ENCODE results near the gene VPS13A. TPM values are rescaled to one million over a fixed set of nuclear protein-coding genes. Genes with fewer than 3 reads are reported as not detected.

VPS13A gene
- 1 to 10 TPM; 3.8 to 4.6 (median 4.4) TPM for polyA plus RNA-seq

- H3K27ac ChIP-seq (ENCODE audit: low read depth, low read length), result no peak within 1 kb of the TSS
- 0% methylated on average over 61 to 89 of the region's 89 CpGs for WGBS, 3 donors
Measured at GRCh38 chr9:77177143-77177893, at the start of gene VPS13A. TSS of gene VPS13A (plus strand) at chr9:77177534. CDS start at chr9:77177705, 171 bp downstream.

- 46 to 74% (median 50%) methylated on average over 1 of the region's 1 CpG for WGBS, 3 donors
- no peak overlapping the region for H3K27ac ChIP-seq (ENCODE audit: low read depth, low read length)
Measured at GRCh38 chr9:77128125-77128789, 49.1 kb upstream of the VPS13A start.

GRCh38 chr9:77131399-77131798, 45.9 kb upstream of the VPS13A start:
- WGBS, 3 donors, result 26 to 47% (median 32%) methylated on average over 5 of the region's 5 CpGs
- H3K27ac ChIP-seq (ENCODE audit: low read depth, low read length), result no peak overlapping the region

GRCh38 chr9:77133011-77133410, 44.3 kb upstream of the VPS13A start:
- no peak overlapping the region for H3K27ac ChIP-seq (ENCODE audit: low read depth, low read length)
- WGBS, 3 donors, result 88 to 91% (median 89%) methylated on average over 1 of the region's 1 CpG

- 59 to 91% (median 86%) methylated on average over 2 of the region's 2 CpGs for WGBS, 3 donors
- no peak overlapping the region for H3K27ac ChIP-seq (ENCODE audit: low read depth, low read length)
Measured at GRCh38 chr9:77142366-77142765, 35.0 kb upstream of the VPS13A start.

GRCh38 chr9:77149879-77150278, 27.5 kb upstream of the VPS13A start:
- whole genome bisulfite sequencing, 3 donors, result 34 to 59% (median 52%) methylated on average over 1 to 2 of the region's 2 CpGs
- no peak overlapping the region for H3K27ac ChIP-seq (ENCODE audit: low read depth, low read length)

GRCh38 chr9:77152289-77152688, 25.0 kb upstream of the VPS13A start:
- no peak overlapping the region for H3K27ac ChIP-seq (ENCODE audit: low read depth, low read length)
- 25 to 43% (median 32%) methylated on average over 1 of the region's 1 CpG for WGBS, 3 donors

GRCh38 chr9:77156646-77157371, 20.5 kb upstream of the VPS13A start:
- no peak overlapping the region for H3K27ac ChIP-seq (ENCODE audit: low read depth, low read length)
- 70 to 87% (median 85%) methylated on average over 2 of the region's 2 CpGs for WGBS, 3 donors

GRCh38 chr9:77158772-77159513, 18.4 kb upstream of the VPS13A start:
- H3K27ac ChIP-seq (ENCODE audit: low read depth, low read length), result no peak overlapping the region
- 77 to 88% (median 86%) methylated on average over 6 of the region's 6 CpGs for WGBS, 3 donors

GRCh38 chr9:77161191-77161590, 16.1 kb upstream of the VPS13A start:
- H3K27ac ChIP-seq (ENCODE audit: low read depth, low read length), result no peak overlapping the region
- WGBS, 3 donors, result 82 to 94% (median 91%) methylated on average over 3 of the region's 3 CpGs

- no peak overlapping the region for H3K27ac ChIP-seq (ENCODE audit: low read depth, low read length)
- WGBS, 3 donors, result 74 to 90% (median 86%) methylated on average over 1 of the region's 1 CpG
Measured at GRCh38 chr9:77161966-77162365, 15.4 kb upstream of the VPS13A start.

- H3K27ac ChIP-seq (ENCODE audit: low read depth, low read length), result no peak overlapping the region
- WGBS, 3 donors, result 68 to 90% (median 74%) methylated on average over 4 of the region's 4 CpGs
Measured at GRCh38 chr9:77162366-77162765, 15.0 kb upstream of the VPS13A start.

- H3K27ac ChIP-seq (ENCODE audit: low read depth, low read length), result no peak overlapping the region
- 14 to 34% (median 19%) methylated on average over 4 of the region's 4 CpGs for WGBS, 3 donors
Measured at GRCh38 chr9:77163884-77164283, 13.4 kb upstream of the VPS13A start.

- WGBS, 3 donors, result 86 to 89% (median 88%) methylated on average over 4 of the region's 4 CpGs
- no peak overlapping the region for H3K27ac ChIP-seq (ENCODE audit: low read depth, low read length)
Measured at GRCh38 chr9:77166193-77166592, 11.1 kb upstream of the VPS13A start.

GRCh38 chr9:77170991-77171699, 6.2 kb upstream of the VPS13A start:
- 91 to 95% (median 92%) methylated on average over 2 of the region's 2 CpGs for WGBS, 3 donors
- no peak overlapping the region for H3K27ac ChIP-seq (ENCODE audit: low read depth, low read length)

- 62 to 81% (median 69%) methylated on average over 2 of the region's 2 CpGs for WGBS, 3 donors
Measured at GRCh38 chr9:77175151-77175550, 2.2 kb upstream of the VPS13A start.

GRCh38 chr9:77176106-77176505, 1.2 kb upstream of the VPS13A start:
- no peak overlapping the region for H3K27ac ChIP-seq (ENCODE audit: low read depth, low read length)
- 38 to 54% (median 50%) methylated on average over 4 of the region's 4 CpGs for WGBS, 3 donors

More at GRCh38 chr9:77175151-77175550, 2.2 kb upstream of the VPS13A start:
- H3K27ac ChIP-seq (ENCODE audit: low read depth, low read length), result no peak overlapping the region

- 1 to 2% (median 2%) methylated on average over 10 of the region's 10 CpGs for WGBS, 3 donors
- H3K27ac ChIP-seq (ENCODE audit: low read depth, low read length), result no peak overlapping the region
Measured at GRCh38 chr9:77176686-77177142, 620 bp upstream of the VPS13A start.

Measured in adipose tissue (tissue), 3 donors.